Neural progenitor cell (in vitro differentiated cells): ENCODE data around the gene KRTAP27-1.

ENCODE experiments used
- EZH2 ChIP-seq: fragments of 200-600 bp; sonication (generic); IDR thresholded peaks from 2 replicates; pipeline ENCODE4 v1.6.1; 2017; ENCODE audit warnings: antibody characterized with exemption, mild to moderate bottlenecking, moderate library complexity
- EZH2phosphoT487 ChIP-seq: fragments of 200-600 bp; sonication (generic); IDR thresholded peaks from 2 replicates; pipeline ENCODE4 v1.6.1; 2017; ENCODE audit warnings: antibody characterized with exemption
- TF ChIP-seq, protein P1 (sequence below): fragments of 200-600 bp; sonication (generic); IDR thresholded peaks from 2 replicates; pipeline ENCODE4 v1.5.1; 2017; ENCODE audit warnings: antibody characterized with exemption, mild to moderate bottlenecking

- TF ChIP-seq, protein P1, sequence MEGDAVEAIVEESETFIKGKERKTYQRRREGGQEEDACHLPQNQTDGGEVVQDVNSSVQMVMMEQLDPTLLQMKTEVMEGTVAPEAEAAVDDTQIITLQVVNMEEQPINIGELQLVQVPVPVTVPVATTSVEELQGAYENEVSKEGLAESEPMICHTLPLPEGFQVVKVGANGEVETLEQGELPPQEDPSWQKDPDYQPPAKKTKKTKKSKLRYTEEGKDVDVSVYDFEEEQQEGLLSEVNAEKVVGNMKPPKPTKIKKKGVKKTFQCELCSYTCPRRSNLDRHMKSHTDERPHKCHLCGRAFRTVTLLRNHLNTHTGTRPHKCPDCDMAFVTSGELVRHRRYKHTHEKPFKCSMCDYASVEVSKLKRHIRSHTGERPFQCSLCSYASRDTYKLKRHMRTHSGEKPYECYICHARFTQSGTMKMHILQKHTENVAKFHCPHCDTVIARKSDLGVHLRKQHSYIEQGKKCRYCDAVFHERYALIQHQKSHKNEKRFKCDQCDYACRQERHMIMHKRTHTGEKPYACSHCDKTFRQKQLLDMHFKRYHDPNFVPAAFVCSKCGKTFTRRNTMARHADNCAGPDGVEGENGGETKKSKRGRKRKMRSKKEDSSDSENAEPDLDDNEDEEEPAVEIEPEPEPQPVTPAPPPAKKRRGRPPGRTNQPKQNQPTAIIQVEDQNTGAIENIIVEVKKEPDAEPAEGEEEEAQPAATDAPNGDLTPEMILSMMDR, result no peak
- TF ChIP-seq EZH2 (no peak), EZH2phosphoT487 (no peak)
Measured at GRCh38 chr21:30337772-30338171, 278 bp upstream of the KRTAP27-1 start.
